Left lung (tissue), 10 donors: Measurements from ENCODE around the gene BUB1B. TPM values are rescaled to one million over a fixed set of nuclear protein-coding genes. Genes with fewer than 3 reads are reported as not detected.

Source experiments
- ATAC-seq: fragments of 200-7000 bp; cut with Tn5 transposase; one replicate; pipeline ENCODE4 v1.9.1; 2020; ENCODE audit warnings: moderate library complexity
- DNase-seq, 4 donors: peaks; one replicate each; pipeline ENCODE4 v3.0.0-alpha.2; 2013 to 2020
- H3K27ac ChIP-seq, 2 donors: fragments of 200-600 bp; sonication (generic) in 1 of 2; one replicate each; pipeline versions ENCODE4 v1.5.0 to v1.8.0; 2020 to 2021
- H3K27me3 ChIP-seq, 2 donors: fragments of 200-600 bp; sonication (generic) in 1 of 2; one replicate each; pipeline versions ENCODE4 v1.5.0 to v1.8.0; 2020 to 2021
- H3K36me3 ChIP-seq, 2 donors: fragments of 200-600 bp; sonication (generic) in 1 of 2; one replicate each; pipeline versions ENCODE4 v1.5.0 to v1.8.0; 2020 to 2021
- H3K4me1 ChIP-seq, 2 donors: fragments of 200-600 bp; one replicate each; pipeline ENCODE4 v1.8.0; 2021
- H3K4me3 ChIP-seq, 2 donors: fragments of 200-600 bp; sonication (generic) in 1 of 2; one replicate each; pipeline versions ENCODE4 v1.5.0 to v1.8.0; 2020 to 2021; ENCODE audit warnings: mild to moderate bottlenecking in 1 of 2
- H3K9me3 ChIP-seq, 2 donors: fragments of 200-600 bp; sonication (generic) in 1 of 2; one replicate each; pipeline versions ENCODE4 v1.5.0 to v1.8.0; 2020 to 2021
- CTCF ChIP-seq, 2 donors: fragments of 200-600 bp; sonication (generic) in 1 of 2; IDR thresholded peaks; one replicate each; pipeline versions ENCODE4 v1.5.0 to v1.8.0; 2021; ENCODE audit warnings: antibody characterized with exemption in 2 of 2
- intact Hi-C, 2 donors: fragments of 100-400 bp; cut with DNase I; formaldehyde crosslinking; loops; one replicate each; pipeline versions ENCODE4 v1.11.2 to v1.14.2; 2022
- polyA plus RNA-seq, 6 donors: library from polyadenylated mRNA; unstranded; fragments of 120-200 nt; gene quantifications; one replicate each; pipeline ENCODE4 v1.2.1, GENCODE V29; 2013; ENCODE audit not compliant: insufficient read length in 6 of 6
- total RNA-seq, 2 donors: library from RNA; stranded (reverse); fragmentation: NEBNext Ultra II Directional; extraction: Animal tissue kit (Norgen Biotek cat#: 25700); gene quantifications; one replicate each; pipeline ENCODE4 v1.2.1, GENCODE V29; 2021
- donor health status: DM: no; HTN: yes; CAD: no.
- donor health status: DM: no; HTN: no; CAD: no.

BUB1B gene
- total and polyA plus RNA-seq, 8 donors, result 4.6 to 54.5 (median 25.9) TPM

DNA sequence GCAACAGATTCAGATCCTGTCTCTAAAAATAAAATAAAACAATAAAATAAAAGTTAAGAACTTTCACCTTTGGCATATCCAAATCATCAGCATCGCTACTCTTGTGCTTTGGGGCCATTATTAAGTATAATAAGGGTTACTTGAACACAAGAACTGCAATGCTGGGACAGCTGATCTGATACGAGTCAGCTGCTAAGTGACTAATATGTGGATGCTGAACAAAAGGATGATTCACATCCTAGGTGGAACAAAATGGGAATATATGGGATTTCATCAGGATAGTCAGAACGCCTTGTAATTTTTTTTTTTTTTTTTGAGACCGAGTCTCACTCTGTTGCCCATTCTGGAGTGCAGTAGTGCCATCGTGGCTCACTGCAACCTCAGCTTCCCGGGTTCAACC lies 29.7 kb downstream of the BUB1B start:
- intact Hi-C loops, result no loop called here

DNA sequence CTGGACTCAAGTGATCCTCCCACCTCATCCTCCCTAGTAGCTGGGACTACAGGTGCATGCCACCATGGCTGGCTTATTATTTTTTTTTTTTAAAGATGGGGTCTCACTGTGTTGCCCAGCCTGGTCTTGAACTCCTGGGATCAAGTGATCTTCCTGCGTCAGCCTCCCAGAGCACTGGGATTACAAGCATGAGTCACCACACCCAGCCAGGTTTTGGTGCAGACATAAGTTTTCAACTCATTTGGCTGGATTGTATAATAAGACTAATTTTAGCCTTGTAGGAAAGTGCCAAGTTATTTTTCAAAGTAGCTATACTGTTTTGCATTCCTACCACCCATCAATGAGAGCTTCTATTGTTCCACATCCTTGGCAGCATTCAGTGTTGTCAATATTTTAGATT lies 32.1 kb downstream of the BUB1B start:
- no peak for TF ChIP-seq CTCF (IDR thresholded peaks at IDR 0.05)
- H3K4me3 ChIP-seq, result no peak overlapping the region
- ATAC-seq (no peak), DNase-seq (no peak)
- H3K27me3 ChIP-seq, result no peaks in the 10 kb centered on the region
- H3K4me1 ChIP-seq, result peaks cover 0 to 4% of the 10 kb centered on the region in 2 donors
- peaks cover 0 to 11% of the 10 kb centered on the region in 2 donors for H3K36me3 ChIP-seq
- intact Hi-C loops, result no loop called here
- no peaks in the 10 kb centered on the region for H3K9me3 ChIP-seq
- no peak overlapping the region for H3K27ac ChIP-seq

More for the DNA sequence above, 29.7 kb downstream of the BUB1B start:
- TF ChIP-seq CTCF (IDR thresholded peaks at IDR 0.05), result no peak
- Histone ChIP-seq H3K36me3 (peaks cover 0 to 11% of the 10 kb centered on the region in 2 donors), H3K4me1 (no peaks in the 10 kb centered on the region), H3K27ac (no peak overlapping the region), H3K4me3 (no peak overlapping the region), H3K9me3 (no peaks in the 10 kb centered on the region), H3K27me3 (no peaks in the 10 kb centered on the region)
- ATAC-seq (no peak), DNase-seq (no peak)

DNA sequence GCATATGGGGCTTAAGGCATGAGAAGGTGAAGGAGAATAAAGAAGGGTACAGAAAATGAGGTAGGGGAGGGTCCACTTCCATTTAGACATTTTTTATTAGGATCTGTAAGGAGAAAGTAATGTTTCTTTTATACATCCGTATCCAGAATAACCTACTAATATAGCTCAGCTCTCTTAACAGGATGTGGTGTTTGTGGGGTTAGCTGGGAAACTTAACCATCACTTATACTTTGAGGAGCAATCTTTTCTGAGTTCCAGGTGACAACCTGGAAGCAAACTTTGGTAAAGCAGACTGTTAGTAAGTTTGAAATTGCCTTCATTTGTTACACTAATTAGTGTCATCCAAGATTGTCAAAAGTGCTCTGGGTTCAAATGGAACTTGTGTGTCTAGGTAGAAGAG lies 36.6 kb downstream of the BUB1B start:
- no peaks in the 10 kb centered on the region for H3K9me3 ChIP-seq
- intact Hi-C loops, result no loop called here
- H3K27me3 ChIP-seq, result no peaks in the 10 kb centered on the region
- H3K27ac ChIP-seq, result no peak overlapping the region
- no peak for TF ChIP-seq CTCF (IDR thresholded peaks at IDR 0.05)
- H3K4me3 ChIP-seq, result no peak overlapping the region
- H3K36me3 ChIP-seq, result no peaks in the 10 kb centered on the region
- no peak for ATAC-seq
- DNase-seq, result no peak
- H3K4me1 ChIP-seq, result peaks cover 0 to 4% of the 10 kb centered on the region in 2 donors

- ATAC-seq (no peak), DNase-seq (no peak)
- Histone ChIP-seq H3K36me3 (no peaks in the 10 kb centered on the region), H3K4me1 (peaks cover 0 to 4% of the 10 kb centered on the region in 2 donors), H3K27me3 (no peaks in the 10 kb centered on the region), H3K27ac (no peak overlapping the region), H3K4me3 (no peak overlapping the region), H3K9me3 (no peaks in the 10 kb centered on the region)
- intact Hi-C loops, result no loop called here
- TF ChIP-seq CTCF (IDR thresholded peaks at IDR 0.05), result no peak
Observed at GRCh38 chr15:40198355-40199085, 37.7 kb downstream of the BUB1B start.

GRCh38 chr15:40204100-40204499 lies 43.2 kb downstream of the BUB1B start:
- H3K27ac ChIP-seq, result no peak overlapping the region
- intact Hi-C loops, result no loop called here
- no peak overlapping the region for H3K4me3 ChIP-seq
- ATAC-seq (no peak), DNase-seq (no peak)
- TF ChIP-seq CTCF (IDR thresholded peaks at IDR 0.05), result no peak
- no peaks in the 10 kb centered on the region for H3K9me3 ChIP-seq
- no peaks in the 10 kb centered on the region for H3K27me3 ChIP-seq
- peaks cover 0 to 13% of the 10 kb centered on the region in 2 donors for H3K36me3 ChIP-seq
- no peaks in the 10 kb centered on the region for H3K4me1 ChIP-seq
